Measurements from ENCODE around the gene BGN.

The BGN gene

DNA sequence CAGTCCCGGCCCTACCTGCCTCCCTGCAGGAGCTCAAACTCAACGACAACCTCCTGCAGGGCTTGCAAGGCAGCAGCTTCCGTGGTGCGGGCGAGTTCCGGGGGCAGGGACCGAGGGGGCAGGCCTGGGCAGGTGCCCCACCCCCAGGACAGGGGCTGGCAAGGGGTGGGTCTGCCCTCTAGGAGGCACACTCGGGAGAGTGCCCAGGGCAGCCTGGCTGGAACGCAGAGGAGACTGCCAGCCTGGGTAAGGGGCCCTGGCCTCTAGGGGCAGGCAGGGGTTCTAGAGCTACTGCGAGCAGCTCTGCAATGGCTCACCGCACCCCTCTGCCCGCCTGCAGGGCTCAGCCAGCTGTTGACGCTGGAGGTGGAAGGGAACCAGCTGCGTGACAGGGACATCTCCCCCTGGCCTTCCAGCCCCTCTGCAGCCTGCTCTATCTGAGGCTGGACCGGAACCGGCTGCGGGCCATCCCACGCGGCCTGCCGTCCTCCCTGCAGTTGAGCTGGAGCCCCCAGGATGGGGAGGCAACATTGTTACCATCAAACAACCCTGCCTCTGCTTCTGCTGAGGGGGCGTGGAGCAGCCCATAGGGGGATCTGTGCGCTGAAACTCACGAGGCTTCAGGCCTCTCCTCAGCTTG, 12.3 kb upstream of the BGN start:
- no peak for DNase-seq (ENCODE audit: low spot score)

DNA sequence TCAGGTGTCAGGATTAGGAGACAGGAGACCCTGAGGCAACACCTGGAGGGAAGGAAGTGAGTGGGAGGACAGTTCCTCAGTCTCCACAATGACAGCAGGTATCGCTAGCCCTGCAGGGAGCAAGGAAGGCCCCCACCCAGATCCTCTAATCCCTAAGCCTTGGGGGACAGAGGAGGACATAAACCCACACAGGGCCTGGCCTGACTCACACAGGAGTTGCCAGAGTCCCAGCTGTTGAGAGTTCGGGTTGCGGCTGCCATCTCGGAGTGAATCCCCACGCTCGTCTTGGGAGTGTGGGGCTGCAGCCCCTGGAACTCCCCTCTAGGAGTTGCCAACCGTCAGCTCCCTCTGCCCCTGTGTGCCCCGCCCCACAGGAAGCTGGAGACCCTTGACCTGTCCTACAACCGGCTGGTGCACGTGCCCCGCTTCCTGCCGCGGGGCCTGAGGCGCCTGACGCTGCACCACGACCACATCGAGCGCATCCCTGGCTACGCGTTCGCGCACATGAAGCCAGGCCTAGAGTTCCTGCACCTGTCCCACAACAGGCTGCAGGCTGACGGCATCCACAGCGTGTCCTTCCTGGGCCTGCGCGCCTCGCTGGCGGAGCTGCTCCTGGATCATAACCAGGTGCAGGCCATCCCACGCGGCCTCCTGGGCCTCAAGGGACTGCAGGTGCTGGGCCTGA, 9.2 kb upstream of the BGN start:
- no peak for DNase-seq (ENCODE audit: low spot score)

DNA sequence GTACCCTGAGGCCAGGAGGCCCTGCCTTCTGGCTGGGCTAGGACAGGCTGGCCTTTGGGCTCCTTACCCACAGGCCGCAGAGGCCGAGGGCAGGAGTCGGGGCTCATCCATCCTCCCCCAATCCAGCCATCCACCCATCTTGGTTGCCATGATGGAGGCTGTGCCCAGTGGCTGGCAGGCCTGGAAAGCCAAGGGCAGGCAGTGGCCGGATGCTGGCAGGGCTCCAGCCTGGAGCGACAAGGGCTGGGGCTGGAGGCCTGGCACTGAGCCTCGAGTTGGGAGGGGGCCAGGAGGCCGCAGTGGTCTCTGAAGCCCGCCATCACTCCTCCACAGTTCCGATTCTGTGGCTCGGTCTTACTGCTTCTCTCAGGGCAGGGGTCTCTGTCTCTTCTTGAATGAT, 8.6 kb upstream of the BGN start:
- no peak for DNase-seq (ENCODE audit: low spot score)

DNA sequence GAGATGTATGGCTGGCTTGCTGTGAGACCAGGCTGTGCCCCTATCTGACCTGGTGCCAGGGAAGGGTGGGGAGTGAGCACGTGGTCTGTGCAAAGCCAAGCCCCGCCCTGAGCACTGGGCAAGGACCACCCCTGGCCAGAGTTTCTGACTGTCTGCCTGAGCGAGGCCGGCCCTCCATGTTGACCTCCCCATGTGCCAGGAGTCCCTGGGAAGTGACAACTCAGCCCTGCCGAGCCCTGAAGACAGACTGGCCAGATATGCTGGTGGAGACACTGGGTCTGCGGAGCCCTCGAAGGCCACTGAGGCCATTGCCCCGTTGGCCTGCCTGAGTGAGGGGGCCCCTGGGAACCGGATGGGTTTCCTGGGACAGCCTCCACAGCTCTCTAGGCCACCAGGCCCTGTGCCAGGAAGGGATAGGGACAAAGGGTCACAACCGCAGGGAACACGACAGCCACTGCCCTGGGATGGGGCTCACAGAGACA, 7.1 kb upstream of the BGN start:
- no peak for DNase-seq (ENCODE audit: low spot score)

DNA sequence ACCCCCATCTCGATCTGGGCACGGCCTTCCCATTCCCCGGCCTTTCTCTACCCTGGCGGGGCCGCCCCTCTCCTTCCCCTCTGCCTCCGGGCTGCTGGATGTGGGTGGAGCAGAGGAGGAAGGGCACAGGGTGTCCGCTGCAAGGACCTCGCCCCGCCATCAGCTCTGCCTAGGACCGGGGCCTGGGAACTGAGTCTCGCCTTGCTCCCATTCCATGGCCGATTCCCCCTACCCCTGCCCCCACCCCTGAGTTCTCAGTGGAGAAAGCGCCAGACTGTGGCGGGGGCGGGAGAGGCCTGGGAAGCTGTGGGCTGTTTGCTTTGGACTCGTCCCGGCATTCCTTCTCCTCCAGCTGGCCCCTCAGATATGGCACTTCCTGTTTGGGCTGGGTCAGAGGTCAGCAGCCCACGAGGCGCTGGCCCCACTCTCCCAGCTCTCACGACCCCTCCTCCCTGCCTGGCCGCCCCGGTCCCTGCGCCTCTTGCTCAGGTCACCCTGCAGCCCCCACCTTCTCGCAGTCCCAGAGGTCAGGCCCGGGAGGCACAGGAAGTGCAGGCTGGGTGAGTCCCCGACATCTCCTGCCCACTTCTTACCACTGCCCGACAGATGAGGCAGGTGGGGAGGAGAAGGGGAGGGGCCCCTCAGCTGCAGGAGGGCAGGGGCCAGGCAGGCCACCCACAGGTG, 6.4 kb upstream of the BGN start:
- no peak for DNase-seq (ENCODE audit: low spot score)

DNA sequence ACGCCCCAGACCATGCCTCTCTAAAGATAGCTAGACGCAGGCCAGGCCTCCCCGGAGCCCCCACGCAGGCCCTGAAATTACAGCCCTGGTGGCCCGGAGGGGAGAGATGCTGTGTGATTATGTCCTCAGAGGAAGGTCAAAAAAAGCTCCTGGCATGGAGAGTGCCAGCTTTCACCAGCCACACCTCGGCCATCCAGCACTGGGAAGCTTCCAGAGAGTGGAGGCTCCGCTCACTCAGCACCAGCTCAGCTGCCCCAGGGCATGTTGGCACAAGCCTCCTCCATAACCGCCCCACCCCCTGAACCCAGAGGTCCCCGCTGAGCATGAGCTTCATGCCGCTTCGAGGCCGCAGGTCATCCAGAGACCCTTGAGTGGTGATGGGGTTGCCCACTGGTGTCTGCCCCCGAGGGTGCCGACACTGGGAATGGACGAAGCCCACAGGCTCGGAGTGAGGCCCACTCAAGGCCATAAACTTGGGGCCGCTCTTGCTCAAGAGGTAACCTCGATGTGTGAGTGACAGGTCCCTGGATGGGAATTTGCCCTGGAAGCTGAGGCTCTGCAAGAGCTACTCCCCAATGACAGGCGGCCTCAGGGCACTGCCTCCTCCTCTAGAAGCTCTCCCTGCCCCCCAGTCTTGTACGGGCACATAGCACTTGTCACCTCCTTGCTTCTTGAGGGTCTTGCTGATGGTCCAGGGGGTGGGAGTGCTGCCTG, 4.4 kb upstream of the BGN start:
- DNase-seq (ENCODE audit: low spot score) = no peak

DNA sequence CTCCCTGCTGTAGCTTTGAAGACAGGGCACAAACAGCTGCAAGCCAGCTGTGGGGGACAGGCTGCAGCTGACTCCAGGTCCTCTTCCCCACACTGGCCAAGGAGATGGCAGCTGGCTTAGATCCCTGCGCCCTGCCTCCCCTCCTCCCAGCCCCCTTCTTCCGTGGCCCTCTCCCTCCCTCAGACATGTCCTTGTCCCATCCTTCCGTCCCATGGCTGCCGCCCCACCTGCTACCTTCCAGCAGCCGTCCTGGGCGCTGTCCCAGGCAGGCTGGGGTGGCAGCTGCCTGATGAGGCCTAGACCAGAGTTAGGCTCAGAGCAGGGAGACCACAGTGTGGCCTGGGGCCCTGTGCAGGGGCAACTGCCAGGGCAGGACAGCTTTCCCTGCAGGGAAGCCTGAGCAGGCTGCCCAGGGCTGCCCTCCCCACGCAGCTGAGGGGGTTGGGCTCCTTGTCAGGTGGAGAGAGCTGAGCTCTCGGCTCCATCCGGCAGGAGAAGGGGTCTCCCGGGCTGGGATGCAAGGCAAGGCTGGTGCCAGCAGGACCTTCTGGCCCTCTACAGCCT, 3.3 kb upstream of the BGN start:
- DNase-seq (ENCODE audit: low spot score) = no peak

DNA sequence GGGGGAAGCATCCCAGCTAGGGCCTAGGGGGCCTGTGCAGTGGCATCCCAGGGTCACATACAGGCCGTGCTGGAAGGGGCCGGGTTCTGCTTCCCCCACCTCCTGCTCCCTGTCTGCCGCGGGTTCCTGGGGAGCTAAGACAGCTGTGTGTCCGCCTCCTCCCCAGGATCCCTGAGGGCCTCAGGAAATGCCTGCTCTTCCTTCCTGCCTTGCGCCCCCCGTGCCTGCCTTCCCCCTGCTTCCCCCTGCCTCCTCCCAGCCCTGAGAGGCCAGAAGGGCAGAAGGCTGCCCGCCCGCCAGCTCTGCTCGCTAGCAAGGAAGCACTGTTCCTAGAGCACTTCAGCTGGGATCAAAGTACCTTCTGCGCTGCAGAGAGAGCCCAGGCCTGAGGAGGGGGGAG, 2.9 kb upstream of the BGN start:
- DNase-seq (ENCODE audit: low spot score) = no peak

DNA sequence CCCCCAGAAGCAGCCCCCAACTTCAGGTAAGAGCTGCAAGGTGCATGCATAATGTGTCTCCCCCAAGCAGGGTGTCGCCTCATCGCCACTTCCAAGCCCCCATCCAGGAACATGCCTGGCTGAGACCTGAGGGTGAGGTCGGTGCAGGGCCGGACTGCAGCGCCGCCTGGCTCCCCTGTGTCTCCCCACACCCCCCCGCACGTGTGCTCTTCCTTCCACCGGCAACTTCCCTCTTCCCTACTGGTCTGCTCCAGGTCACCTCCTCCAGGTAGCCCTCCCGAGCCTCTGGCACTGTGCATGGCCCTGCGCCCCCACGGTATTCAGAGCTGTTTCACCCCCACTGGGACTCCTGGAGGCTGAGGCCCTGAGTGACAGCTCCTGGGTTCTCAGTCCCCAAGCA, 2.2 kb upstream of the BGN start:
- DNase-seq (ENCODE audit: low spot score) = no peak

DNA sequence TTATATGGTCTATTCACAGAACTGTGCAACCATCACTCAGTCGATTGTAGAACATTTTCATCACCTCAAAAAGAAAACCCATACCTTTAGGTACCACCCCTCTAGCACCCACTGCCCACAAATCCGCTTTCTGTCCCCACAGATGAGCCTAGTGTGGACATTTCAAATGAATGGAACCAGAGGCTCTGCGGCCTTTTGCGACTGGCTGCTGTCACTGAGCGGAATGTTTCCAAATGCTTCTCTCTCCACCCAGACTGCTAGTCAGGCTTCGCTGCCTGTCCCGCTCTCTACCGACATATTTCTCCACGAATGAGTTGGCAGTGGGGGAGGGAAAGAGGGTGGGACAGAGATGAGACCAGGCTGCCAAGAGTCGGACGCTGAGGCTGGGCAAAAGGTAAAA, 1.7 kb upstream of the BGN start:
- no peak for DNase-seq (ENCODE audit: low spot score)

DNA sequence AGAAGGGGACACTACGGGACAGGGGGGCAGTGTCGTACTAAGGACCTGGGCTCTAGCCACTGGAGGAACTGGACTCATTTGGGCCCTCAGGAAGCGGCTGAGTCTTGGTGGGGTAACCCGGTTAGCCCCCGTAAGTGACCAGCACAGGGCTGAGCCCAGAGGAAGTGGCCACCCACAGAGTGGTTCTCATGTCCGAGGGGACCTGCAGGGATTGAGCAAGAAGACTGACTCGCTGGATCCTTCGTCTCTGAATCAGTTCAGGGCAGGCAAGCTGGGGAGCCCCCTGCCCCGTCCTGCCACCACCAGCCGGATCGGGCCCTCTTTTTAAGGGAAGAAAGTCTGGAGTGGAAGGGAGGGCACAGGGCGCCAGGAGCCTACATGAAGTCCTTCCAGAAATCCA, 719 bp upstream of the BGN start:
- DNase-seq (ENCODE audit: low spot score) = no peak

DNA sequence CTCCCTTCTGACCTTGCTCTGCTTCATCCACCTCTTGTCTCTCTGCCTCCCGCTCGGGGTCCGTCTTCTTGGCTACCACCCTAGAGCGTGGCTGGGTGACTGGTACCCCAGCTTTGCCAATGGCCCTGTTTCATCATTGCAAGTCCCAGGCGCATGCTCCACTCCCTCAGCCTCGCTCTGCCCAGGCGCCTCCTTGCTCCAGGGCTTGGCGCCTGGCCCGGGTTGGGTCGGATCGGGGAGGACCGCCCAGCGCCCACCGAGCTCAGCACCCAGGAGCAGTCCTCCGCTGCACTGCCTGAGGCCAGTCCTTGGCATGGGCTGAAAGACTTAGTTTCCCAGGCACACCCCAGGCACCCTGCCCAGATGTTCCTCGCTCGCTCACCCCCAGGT, 577 bp downstream of the BGN start:
- no peak for DNase-seq (ENCODE audit: low spot score)

DNA sequence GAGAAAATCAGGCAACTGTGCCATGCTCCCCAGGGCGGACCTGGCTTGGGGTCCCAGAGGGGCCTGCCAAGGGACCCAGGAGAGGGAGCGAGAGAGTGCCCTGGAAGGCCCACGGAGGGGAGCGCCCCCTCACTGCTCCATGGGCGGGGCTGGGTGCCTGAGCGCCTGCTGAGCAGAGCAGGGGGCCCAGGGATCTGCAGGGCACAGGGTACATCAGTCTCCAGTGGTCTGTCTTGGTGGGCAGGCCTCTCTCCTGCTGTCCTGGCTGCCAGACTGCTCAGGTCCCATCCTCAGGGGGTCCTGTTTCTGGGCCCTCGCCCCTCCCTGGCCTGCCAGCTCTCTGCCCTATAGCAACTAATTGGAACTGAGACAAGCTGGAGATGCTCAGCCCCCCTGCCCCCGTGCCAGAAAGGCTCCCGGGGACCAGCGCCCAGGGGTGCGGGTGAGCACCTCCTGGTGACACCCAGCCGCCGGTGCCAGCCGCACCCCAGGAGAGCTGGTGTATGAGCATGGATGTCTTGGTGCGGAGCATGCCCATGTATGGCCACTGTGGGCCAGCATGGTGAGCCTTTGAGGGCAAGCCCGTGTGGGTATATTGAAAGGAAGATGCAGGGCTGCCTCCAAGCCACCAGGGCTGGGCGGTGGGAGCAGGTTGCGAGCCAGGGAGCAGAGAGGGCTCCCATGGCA, 1.3 kb downstream of the BGN start:
- no peak for DNase-seq (ENCODE audit: low spot score)

DNA sequence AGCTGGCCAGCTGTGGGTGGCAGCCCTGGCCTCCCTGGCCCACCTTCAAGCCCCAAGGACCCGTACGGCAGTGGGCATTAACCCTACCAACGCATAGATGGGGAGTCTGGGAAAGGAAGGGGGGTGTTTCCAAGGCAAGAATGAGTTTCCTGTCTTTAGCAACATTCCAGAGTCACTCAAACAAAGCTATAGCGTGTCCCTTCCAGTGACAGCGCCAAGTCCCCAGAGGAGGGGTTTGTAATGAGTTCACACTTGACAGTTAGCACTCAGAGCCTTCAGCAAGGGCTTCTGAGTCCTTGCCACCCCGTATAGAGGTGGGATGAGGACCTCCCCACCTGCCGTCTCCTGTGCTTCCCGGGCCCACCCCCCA, 1.8 kb downstream of the BGN start:
- no peak for DNase-seq (ENCODE audit: low spot score)

DNA sequence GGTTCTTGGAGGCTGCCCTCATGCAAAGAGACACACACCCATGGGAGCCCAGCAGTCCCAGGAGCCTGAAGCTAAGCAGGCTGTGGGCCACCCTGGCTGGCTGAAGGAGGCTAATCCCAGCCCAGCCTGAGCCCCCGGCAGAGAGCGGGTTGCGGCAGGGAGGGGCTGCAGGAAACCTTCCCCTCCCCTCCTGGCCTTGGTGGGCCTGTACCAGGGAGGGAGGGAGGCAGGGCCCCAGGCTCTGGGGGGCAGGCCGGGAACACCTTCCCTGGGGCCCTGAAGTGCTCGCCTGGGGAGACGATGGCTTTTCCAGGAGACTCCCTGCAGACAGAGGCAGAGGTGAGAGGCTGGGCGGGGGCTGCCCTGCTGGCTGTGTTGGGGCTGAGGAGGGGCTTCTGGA, 3.7 kb downstream of the BGN start:
- no peak for DNase-seq (ENCODE audit: low spot score)

DNA sequence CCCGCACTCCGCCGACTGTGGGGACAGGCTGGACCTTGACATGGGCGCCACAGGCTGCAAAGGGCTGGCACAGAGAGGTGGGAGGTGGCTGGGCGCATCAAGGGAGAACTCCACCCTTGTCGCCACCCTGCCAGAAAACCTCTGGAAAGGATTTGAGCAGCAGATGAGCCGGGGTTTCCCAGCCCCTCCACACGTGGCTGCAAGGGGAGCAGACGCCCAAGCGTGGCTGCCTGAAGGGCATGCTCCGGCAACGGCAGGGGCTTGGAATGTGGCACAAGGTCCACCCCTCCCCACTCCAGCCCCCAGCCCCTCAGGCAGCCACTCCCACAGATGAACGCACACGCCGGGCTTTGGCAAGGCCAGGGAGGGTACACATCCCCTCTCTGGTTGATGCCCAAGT, 4.6 kb downstream of the BGN start:
- no peak for DNase-seq (ENCODE audit: low spot score)

DNA sequence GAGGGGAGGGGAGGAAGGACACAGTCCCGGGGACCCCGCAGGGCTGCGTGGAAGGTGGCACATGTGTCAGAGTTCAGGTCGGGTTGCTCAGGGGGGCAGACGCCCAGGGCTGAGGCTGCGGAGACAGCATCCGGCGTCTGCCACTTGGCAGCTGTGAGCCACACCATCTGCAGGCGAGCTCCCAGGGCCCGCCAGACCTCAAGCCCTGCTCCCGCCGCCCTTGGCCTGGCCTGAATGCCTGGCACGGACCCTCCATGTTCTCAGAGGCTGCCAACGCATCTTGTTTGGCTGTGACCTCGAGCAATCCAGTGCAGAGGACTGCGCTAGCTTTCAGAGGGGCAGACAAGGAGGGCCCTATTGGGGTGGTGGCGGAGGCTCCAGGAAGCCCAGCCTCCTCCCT, 5.1 kb downstream of the BGN start:
- no peak for DNase-seq (ENCODE audit: low spot score)

DNA sequence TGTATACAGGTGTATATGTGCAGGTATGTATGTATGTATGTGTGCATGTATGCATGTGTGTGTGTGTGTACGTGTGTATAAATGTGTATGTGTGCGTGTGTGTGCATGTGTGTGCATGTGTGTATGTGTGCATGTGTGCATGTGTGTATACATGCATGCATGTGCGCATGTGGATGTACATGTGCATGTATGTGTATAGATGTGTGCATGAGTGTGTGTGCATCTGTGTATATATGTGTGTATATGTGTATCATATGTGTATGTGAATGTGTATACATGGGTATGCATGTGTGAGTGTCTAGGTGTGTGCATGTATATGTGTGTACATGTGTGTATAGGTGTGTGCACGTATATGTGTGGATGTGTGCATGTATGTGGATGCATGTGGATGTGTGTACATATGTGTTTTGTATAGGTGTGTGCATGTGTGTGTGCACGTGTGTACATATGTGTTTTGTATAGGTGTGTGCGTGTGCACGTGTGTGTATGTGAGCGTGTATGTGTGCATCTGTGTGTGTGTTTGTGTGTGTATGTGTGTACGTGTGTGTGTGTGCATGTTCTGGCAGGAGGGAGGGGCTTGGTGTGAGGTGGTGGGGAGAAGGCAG, 6.0 kb downstream of the BGN start:
- no peak for DNase-seq (ENCODE audit: low spot score)

DNA sequence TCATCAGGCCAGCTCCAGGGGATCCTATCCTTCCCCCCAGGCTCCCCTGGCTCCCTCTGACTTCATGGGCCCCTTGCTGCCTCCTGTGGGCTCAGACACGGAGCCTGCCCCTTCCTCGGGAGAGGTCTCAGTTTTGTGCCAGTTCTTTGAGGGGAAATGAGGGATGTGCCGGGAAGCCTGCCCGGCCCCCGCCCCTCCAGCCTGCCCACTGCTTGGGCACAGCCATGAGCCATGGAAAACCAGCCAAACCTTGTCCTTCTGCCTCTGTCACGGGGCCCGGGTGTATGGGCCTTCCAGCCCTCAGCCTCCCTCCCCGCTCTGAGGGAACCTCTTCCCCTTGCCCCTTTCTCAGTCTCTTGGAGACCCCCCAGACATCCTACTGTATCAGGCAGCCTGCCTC, 6.8 kb downstream of the BGN start:
- DNase-seq (ENCODE audit: low spot score) = no peak

DNA sequence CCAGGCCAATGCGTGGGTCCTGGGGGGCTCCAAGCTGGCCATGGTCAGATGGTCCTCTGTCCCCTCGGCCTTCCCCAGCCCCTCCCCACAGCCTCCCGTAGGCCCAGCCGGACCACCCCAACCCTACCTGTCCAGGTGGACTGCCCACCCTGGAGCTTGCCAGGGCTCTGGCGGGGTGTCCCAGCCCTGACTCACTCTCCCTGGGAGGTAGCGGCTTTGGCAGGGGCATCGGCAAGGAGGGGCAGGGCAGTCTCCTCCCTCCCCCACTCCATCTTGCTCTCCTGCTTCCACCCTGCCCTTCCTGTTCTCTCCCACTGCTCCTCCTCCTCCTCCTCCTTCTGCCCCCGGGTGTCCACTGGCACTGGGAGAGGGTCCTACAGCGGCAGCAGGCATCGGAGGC, 7.4 kb downstream of the BGN start:
- DNase-seq (ENCODE audit: low spot score) = no peak

DNA sequence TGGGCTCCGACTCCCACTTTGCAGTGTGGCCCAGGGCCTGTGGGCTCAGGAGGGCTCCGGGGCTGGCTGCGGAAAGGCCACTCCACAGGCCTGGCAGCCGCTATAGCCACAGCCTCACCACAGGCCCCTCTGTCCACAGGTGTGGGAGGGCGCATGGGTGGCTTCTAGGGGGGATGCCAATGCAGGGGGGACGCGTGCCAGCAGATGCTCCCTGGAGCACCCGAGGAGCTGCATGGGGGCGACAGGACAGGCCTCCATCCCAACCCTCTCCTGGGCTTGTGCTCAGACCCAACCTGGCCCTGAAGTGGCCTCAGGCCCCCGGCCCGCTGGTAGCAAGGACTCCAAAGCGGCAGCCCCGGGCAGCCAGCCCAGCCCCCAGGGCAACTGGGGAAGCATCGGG, 8.0 kb downstream of the BGN start:
- no peak for DNase-seq (ENCODE audit: low spot score)

Data from activated CD4-positive, alpha-beta T cell treated with anti-CD3 and anti-CD28 coated beads, Interleukin-2, Interleukin-4, amounts not matched to agents 100 ng/mL and 50 ng/mL, durations not matched to agents 16 hours and 8 hours (primary cell).